ENCODE data around the gene IFNAR1.
"Not testable (repeated sequence)": the region's sequence is repeated elsewhere in the genome, so short reads cannot be mapped to it uniquely, and the experiment has no call there.

Gene IFNAR1

GRCh38 chr21:33313611-33314010, 11.2 kb upstream of the IFNAR1 start:
- no peak for DNase-seq (ENCODE audit: low read depth)
- H3K4me3 ChIP-seq (replicated peaks; ENCODE audit: low read depth, low read length) = no peak overlapping the region
- no peak for TF ChIP-seq CTCF (IDR thresholded peaks at IDR 0.05; ENCODE audit: low read length, missing control alignments)

- no peak overlapping the region for H3K4me3 ChIP-seq (replicated peaks; ENCODE audit: low read depth, low read length)
- no peak for TF ChIP-seq CTCF (IDR thresholded peaks at IDR 0.05; ENCODE audit: low read length, missing control alignments)
- DNase-seq (ENCODE audit: low read depth) = no peak
These were observed 10.7 kb upstream of the IFNAR1 start for GRCh38 chr21:33314111-33314510.

- H3K4me3 ChIP-seq (replicated peaks; ENCODE audit: low read depth, low read length) = no peak overlapping the region
- no peak for DNase-seq (ENCODE audit: low read depth)
- no peak for TF ChIP-seq CTCF (IDR thresholded peaks at IDR 0.05; ENCODE audit: low read length, missing control alignments)
These were observed 8.6 kb upstream of the IFNAR1 start for GRCh38 chr21:33315946-33316710.

- no peak for TF ChIP-seq CTCF (IDR thresholded peaks at IDR 0.05; ENCODE audit: low read length, missing control alignments)
- peak; percentile 17 for DNase-seq (ENCODE audit: low read depth)
- no peak overlapping the region for H3K4me3 ChIP-seq (replicated peaks; ENCODE audit: low read depth, low read length)
These were observed 7.6 kb upstream of the IFNAR1 start for GRCh38 chr21:33317145-33317544.

GRCh38 chr21:33317786-33318486, 6.8 kb upstream of the IFNAR1 start:
- no peak for TF ChIP-seq CTCF (IDR thresholded peaks at IDR 0.05; ENCODE audit: low read length, missing control alignments)
- H3K4me3 ChIP-seq (replicated peaks; ENCODE audit: low read depth, low read length) = no peak overlapping the region
- no peak for DNase-seq (ENCODE audit: low read depth)

- DNase-seq (ENCODE audit: low read depth); H3K4me3 ChIP-seq (replicated peaks; ENCODE audit: low read depth, low read length): not testable (repeated sequence)
These were observed 3.8 kb upstream of the IFNAR1 start for GRCh38 chr21:33321005-33321404.

- not testable (repeated sequence) for DNase-seq (ENCODE audit: low read depth)
- peak overlapping the region; percentile 97 for H3K4me3 ChIP-seq (replicated peaks; ENCODE audit: low read depth, low read length)
These were observed 1.2 kb upstream of the IFNAR1 start for GRCh38 chr21:33323610-33324009.

All from fibroblast of pulmonary artery (primary cell).